H1 (cell line): ENCODE data around the gene RADIL. TPM values are rescaled to one million over a fixed set of nuclear protein-coding genes. Genes with fewer than 3 reads are reported as not detected.

ENCODE experiments used
- CTCF ChIA-PET: fragments of 300-600 bp; sonication (Branson Sonifier 250); formaldehyde crosslinking; loops from one replicate; lab custom pipeline; 2021; ENCODE audit not compliant: partially characterized antibody; lab: Charles Lee
- POLR2A ChIA-PET: fragments of 300-600 bp; sonication (Branson Sonifier 250); formaldehyde crosslinking; loops from one replicate; lab custom pipeline; 2021; ENCODE audit warnings: inconsistent platforms; ENCODE audit not compliant: partially characterized antibody; lab: Charles Lee
- DNase-seq, 2 experiments: peaks; one replicate each; pipeline versions ENCODE4 v3.0.0 to v3.0.0-alpha.2; 2010 to 2022; ENCODE audit warnings: low spot score in 2 of 2, low read depth in 1 of 2, mixed read lengths in 1 of 2
- FAIRE-seq: peaks from 2 replicates; lab custom pipeline; 2011; peaks lifted over from hg19 to GRCh38; lab: Jason Lieb, UNC
- H2AFZ ChIP-seq: 2 replicates; pipeline ENCODE4 v1.8.1; 2012; ENCODE audit warnings: low read length, inconsistent platforms
- H2AK5ac ChIP-seq: 2 replicates; pipeline ENCODE4 v1.6.1; 2013; ENCODE audit warnings: low read depth, low read length
- H2BK120ac ChIP-seq: replicated peaks from 2 replicates; pipeline ENCODE3; 2013; ENCODE audit warnings: low read depth, low read length, inconsistent platforms
- H2BK12ac ChIP-seq: 2 replicates; pipeline ENCODE4 v1.6.1; 2013; ENCODE audit warnings: low read depth, low read length
- H2BK15ac ChIP-seq: 2 replicates; pipeline ENCODE4 v1.6.1; 2013; ENCODE audit warnings: low read length
- H2BK20ac ChIP-seq: 2 replicates; pipeline ENCODE4 v1.6.1; 2013; ENCODE audit warnings: low read length
- H2BK5ac ChIP-seq: 2 replicates; pipeline ENCODE4 v1.6.1; 2013; ENCODE audit warnings: low read depth, low read length
- H3K14ac ChIP-seq: 2 replicates; pipeline ENCODE4 v1.6.1; 2013; ENCODE audit warnings: inconsistent platforms; ENCODE audit not compliant: insufficient read length
- H3K18ac ChIP-seq: 2 replicates; pipeline ENCODE4 v1.6.1; 2013; ENCODE audit warnings: low read length; ENCODE audit errors: extremely low read depth
- H3K23ac ChIP-seq: 2 replicates; pipeline ENCODE4 v1.6.1; 2013; ENCODE audit warnings: inconsistent platforms; ENCODE audit not compliant: insufficient read length
- H3K23me2 ChIP-seq: 2 replicates; pipeline ENCODE4 v1.6.1; 2013; ENCODE audit warnings: low read depth, low read length
- H3K27ac ChIP-seq: 2 replicates; pipeline ENCODE4 v1.6.1; 2011; ENCODE audit warnings: low read depth, low read length, inconsistent platforms
- H3K27me3 ChIP-seq, 4 experiments: replicated peaks in 1 of 4; 1 replicate in 1 of 4; 2 replicates in 3 of 4; pipeline versions ENCODE4 v1.6.1 to v1.8.1; 2011 to 2013; ENCODE audit warnings: low read length in 3 of 4, mild to moderate bottlenecking in 3 of 4, inconsistent platforms in 2 of 4, mixed read lengths in 2 of 4, moderate library complexity in 1 of 4; ENCODE audit not compliant: control insufficient read depth in 3 of 4, insufficient read depth in 3 of 4; ENCODE audit errors: extremely low read depth in 1 of 4
- H3K36me3 ChIP-seq, 4 experiments: 2 replicates each; pipeline versions ENCODE4 v1.6.1 to v1.8.1; 2011 to 2013; ENCODE audit warnings: mild to moderate bottlenecking in 4 of 4, low read length in 3 of 4, moderate library complexity in 2 of 4, control low read depth in 1 of 4, inconsistent platforms in 1 of 4; ENCODE audit not compliant: insufficient read depth in 4 of 4, control insufficient read depth in 2 of 4
- H3K4ac ChIP-seq: replicated peaks from 2 replicates; pipeline ENCODE3; 2013; ENCODE audit warnings: low read length, low read depth, mixed read lengths, inconsistent platforms; ENCODE audit not compliant: insufficient read length
- H3K4me1 ChIP-seq, 4 experiments: replicated peaks in 1 of 4; 1 replicate in 1 of 4; 2 replicates in 3 of 4; pipeline versions ENCODE4 v1.6.1 to v1.8.1; 2011 to 2013; ENCODE audit warnings: low read length in 3 of 4, inconsistent platforms in 2 of 4, mixed read lengths in 1 of 4; ENCODE audit not compliant: insufficient read depth in 4 of 4, control insufficient read depth in 3 of 4
- H3K4me2 ChIP-seq, 2 experiments: 2 replicates each; pipeline versions ENCODE4 v1.6.1 to v1.8.1; 2011 to 2013; ENCODE audit warnings: low read depth in 2 of 2, low read length in 2 of 2, control low read depth in 1 of 2, inconsistent platforms in 1 of 2, mild to moderate bottlenecking in 1 of 2; ENCODE audit not compliant: insufficient read depth in 1 of 2
- H3K4me3 ChIP-seq, 4 experiments: fragments of 200-600, 300-600 bp in 1 of 4; sonication (generic), shearing (Covaris generic), sonication (Bioruptor Twin) in 1 of 4; 2 replicates each; pipeline versions ENCODE4 v1.5.1 to v1.8.1; 2011 to 2016; ENCODE audit warnings: low read length in 4 of 4, low read depth in 3 of 4, control low read depth in 2 of 4, inconsistent platforms in 2 of 4, mild to moderate bottlenecking in 2 of 4, mixed read lengths in 1 of 4, moderate library complexity in 1 of 4; ENCODE audit not compliant: insufficient read depth in 2 of 4; ENCODE audit errors: extremely low read depth in 1 of 4
- H3K56ac ChIP-seq: replicated peaks from 2 replicates; pipeline ENCODE3; 2013; ENCODE audit warnings: low read depth, mild to moderate bottlenecking, mixed read lengths, low read length, inconsistent platforms; ENCODE audit not compliant: insufficient read length
- H3K79me1 ChIP-seq: 2 replicates; pipeline ENCODE4 v1.6.1; 2013; ENCODE audit warnings: low read depth, low read length, control low read depth
- H3K79me2 ChIP-seq, 2 experiments: 2 replicates each; pipeline versions ENCODE4 v1.6.1 to v1.8.1; 2012 to 2013; ENCODE audit warnings: low read length in 2 of 2, mild to moderate bottlenecking in 2 of 2, inconsistent platforms in 1 of 2; ENCODE audit not compliant: insufficient read depth in 2 of 2, control insufficient read depth in 1 of 2
- H3K9ac ChIP-seq, 4 experiments: replicated peaks in 1 of 4; 1 replicate in 1 of 4; 2 replicates in 3 of 4; pipeline versions ENCODE4 v1.6.1 to v1.8.1; 2011 to 2013; ENCODE audit warnings: low read depth in 3 of 4, low read length in 3 of 4, control low read depth in 2 of 4, mild to moderate bottlenecking in 2 of 4, moderate library complexity in 2 of 4, inconsistent platforms in 1 of 4; ENCODE audit errors: extremely low read depth in 1 of 4
- H3K9me3 ChIP-seq, 2 experiments: 2 replicates each; pipeline versions ENCODE4 v1.6.1 to v1.8.1; 2012 to 2013; ENCODE audit warnings: mild to moderate bottlenecking in 2 of 2, moderate library complexity in 2 of 2, control low read depth in 1 of 2, inconsistent platforms in 1 of 2, low read depth in 1 of 2, low read length in 1 of 2, mixed read lengths in 1 of 2; ENCODE audit not compliant: insufficient read depth in 2 of 2
- H4K20me1 ChIP-seq, 2 experiments: replicated peaks in 1 of 2; 2 replicates each; pipeline versions ENCODE3 to v1.8.1; 2011 to 2013; ENCODE audit warnings: inconsistent platforms in 2 of 2, low read length in 2 of 2, mild to moderate bottlenecking in 1 of 2; ENCODE audit not compliant: insufficient read depth in 2 of 2, control insufficient read depth in 1 of 2
- H4K5ac ChIP-seq: 2 replicates; pipeline ENCODE4 v1.6.1; 2013; ENCODE audit warnings: low read length, low read depth, mixed read lengths, inconsistent platforms; ENCODE audit not compliant: insufficient read length
- H4K8ac ChIP-seq: 2 replicates; pipeline ENCODE4 v1.8.0; 2013; ENCODE audit warnings: mild to moderate bottlenecking, moderate library complexity, low read length, inconsistent platforms; ENCODE audit not compliant: insufficient read depth; ENCODE audit errors: extremely low read depth
- H4K91ac ChIP-seq: replicated peaks from 2 replicates; pipeline ENCODE3; 2013; ENCODE audit warnings: low read length, mixed read lengths, inconsistent platforms; ENCODE audit not compliant: insufficient read length
- ATF2 ChIP-seq: IDR thresholded peaks from 2 replicates; pipeline ENCODE4 v1.6.1; 2012; ENCODE audit warnings: low read length, inconsistent platforms
- BACH1 ChIP-seq: IDR thresholded peaks from 2 replicates; pipeline ENCODE4 v1.6.1; 2012; ENCODE audit warnings: low read length, improper control_type of control experiment
- GTF2F1 ChIP-seq: IDR thresholded peaks from 2 replicates; pipeline ENCODE4 v1.6.1; 2012; ENCODE audit warnings: low read depth, low read length, improper control_type of control experiment, borderline replicate concordance
- JUN ChIP-seq: IDR thresholded peaks from 2 replicates; pipeline ENCODE4 v1.6.1; 2011; ENCODE audit warnings: low read depth, mild to moderate bottlenecking, improper control_type of control experiment, low read length
- JUND ChIP-seq: IDR thresholded peaks from 2 replicates; pipeline ENCODE4 v1.6.1; 2011; ENCODE audit warnings: mild to moderate bottlenecking, improper control_type of control experiment, low read length
- KDM5A ChIP-seq: fragments of 200-600 bp; IDR thresholded peaks from 2 replicates; pipeline ENCODE4 v1.7.1; 2012; ENCODE audit warnings: mild to moderate bottlenecking, low read length, inconsistent platforms, mixed read lengths
- RNF2 ChIP-seq: fragments of 200-900, 300-1000 bp; sonication (generic); IDR thresholded peaks from 2 replicates; pipeline ENCODE4 v1.7.1; 2016; ENCODE audit warnings: borderline replicate concordance, low read depth, mild to moderate bottlenecking, antibody characterized with exemption, low read length; ENCODE audit not compliant: poor library complexity, severe bottlenecking; ENCODE audit errors: missing control alignments
- SP4 ChIP-seq: IDR thresholded peaks from 2 replicates; pipeline ENCODE4 v1.6.1; 2012; ENCODE audit warnings: low read length, inconsistent platforms
- TCF12 ChIP-seq: IDR thresholded peaks from 2 replicates; pipeline ENCODE4 v1.6.1; 2011; ENCODE audit warnings: low read depth, mild to moderate bottlenecking, low read length
- WGBS, 2 experiments: shearing (Covaris generic) in 1 of 2; methylation state at CpG; one replicate each; pipeline versions ENCODE4 v1.1.6 to v1.1.7; 2013 to 2015; ENCODE audit warnings: low lambda C conversion rate in 2 of 2, mixed read lengths in 2 of 2, inconsistent platforms in 1 of 2, low coverage in 1 of 2, missing lambda C conversion rate in 1 of 2; ENCODE audit not compliant: insufficient replicate concordance in 2 of 2, insufficient coverage in 1 of 2, insufficient read length in 1 of 2; ENCODE audit errors: extremely low coverage in 1 of 2, missing lambda C conversion rate in 1 of 2; 5-methylcytosine and 5-hydroxymethylcytosine counted together
- polyA plus RNA-seq, 7 experiments: library from polyadenylated mRNA; depleted of rRNA in 3 of 7; stranded (reverse) in 5 of 7; unstranded in 2 of 7; fragments of >200 nt in 5 of 7; fragments of 200-250 nt in 2 of 7; gene quantifications; 1 replicate in 5 of 7; 2 replicates in 1 of 7; 4 replicates in 1 of 7; pipeline versions ENCODE4 v1.2.1 to v1.2.3, GENCODE V29; 2011 to 2013; ENCODE audit warnings: missing spikeins in 2 of 7, mixed read lengths in 2 of 7
- total RNA-seq: library from RNA; stranded (reverse); fragmentation: NEBNext Ultra II Directional; extraction: Animal tissue kit (Norgen Biotek cat#: 25700); gene quantifications from 2 replicates; pipeline ENCODE4 v1.2.1, GENCODE V29; 2021

Gene RADIL
- total and polyA plus RNA-seq, 2 of the 8 experiments (the other 6 are each of a cell fraction or from before 2014, with no cell fraction given), result 5.0 to 5.4 TPM

- Histone ChIP-seq H3K14ac (no peak overlapping the region), H4K20me1 (peaks cover 0 to 6% of the 10 kb centered on the region in 2 experiments), H4K5ac (no peak overlapping the region), H3K27ac (no peak overlapping the region), H3K4me2 (no peak overlapping the region), H2BK5ac (no peak overlapping the region), H4K91ac (no peak overlapping the region), H3K18ac (no peak overlapping the region), H3K4me1 (peaks cover 0 to 4% (median 0%) of the 10 kb centered on the region in 4 experiments; a peak in 1 of 7 replicates), H3K36me3 (no peaks in the 10 kb centered on the region), H3K4me3 (no peak overlapping the region)
- CTCF ChIA-PET, result interaction anchor here (1.5 to 5.1 kb wide), 5 partner anchors 10 to 252 kb away, joined by 3 to 51 read pairs (median 9); partner anchors contain the start of gene RADIL
- TF ChIP-seq JUND (no peak), KDM5A (no peak), JUN (no peak), SP4 (no peak), RNF2 (no peak), BACH1 (no peak), GTF2F1 (no peak), TCF12 (no peak), ATF2 (no peak)
- TF ChIP-seq, all 59 proteins: peak for 0
- H3K79me1 ChIP-seq, result no peaks in the 10 kb centered on the region
- H3K9ac ChIP-seq, result no peak overlapping the region
- no peak overlapping the region; the same call in 1 of the 2 replicates for H4K8ac ChIP-seq
- no peak for DNase-seq
- H3K23ac ChIP-seq, result no peak overlapping the region
- no peak overlapping the region for H2BK120ac ChIP-seq
- WGBS, 2 experiments, result 93% methylated on average over 17 of the region's 17 CpGs; no CpG with 5 or more reads in 1 of the 2 experiments
- no peaks in the 10 kb centered on the region for H3K9me3 ChIP-seq
- H2AK5ac ChIP-seq, result no peak overlapping the region
- H3K27me3 ChIP-seq, result no peaks in the 10 kb centered on the region
- FAIRE-seq, result no peak
- H3K23me2 ChIP-seq, result peaks cover 2% of the 10 kb centered on the region; the same call in 1 of the 2 replicates
- H3K79me2 ChIP-seq, result no peaks in the 10 kb centered on the region
- H3K4ac ChIP-seq, result no peak overlapping the region
- no peak overlapping the region for H2AFZ ChIP-seq
- no peak overlapping the region for H2BK20ac ChIP-seq
- POLR2A ChIA-PET, result no interaction called here
- H2BK15ac ChIP-seq, result no peak overlapping the region
- H3K56ac ChIP-seq, result no peak overlapping the region
- no peak overlapping the region for H2BK12ac ChIP-seq
These were observed 50.3 kb downstream of the RADIL start for GRCh38 chr7:4833176-4833575.
